HEK293 (cell line): ENCODE measurements around the gene COL15A1.

Experiments used
- CTCF ChIA-PET: fragments of 350-600 bp; formaldehyde crosslinking; extraction: SDS; loops from one replicate; lab custom pipeline; 2021; ENCODE audit warnings: antibody characterized with exemption; lab: Yijun Ruan, JAX
- POLR2A ChIA-PET: fragments of 300-600 bp; formaldehyde crosslinking; extraction: SDS; loops from one replicate; lab custom pipeline; 2020; ENCODE audit warnings: antibody characterized with exemption, inconsistent platforms; lab: Yijun Ruan, JAX
- H3K27ac ChIP-seq: fragments of 200-500 bp; sonication (Bioruptor generic); 2 replicates; pipeline ENCODE4 v1.5.1; 2014; ENCODE audit warnings: low read depth, low read length, control low read depth, inconsistent platforms; ENCODE audit errors: extremely low read depth
- H3K36me3 ChIP-seq, 2 experiments: fragments of 200-500 bp in 1 of 2; sonication (Bioruptor generic) in 1 of 2; 1 replicate in 1 of 2; 2 replicates in 1 of 2; pipeline ENCODE4 v1.5.1; 2014 to 2017; ENCODE audit warnings: inconsistent platforms in 2 of 2, low read length in 2 of 2; ENCODE audit not compliant: control insufficient read depth in 2 of 2, insufficient read depth in 1 of 2
- H3K4me1 ChIP-seq: fragments of 200-500 bp; sonication (Bioruptor generic); 2 replicates; pipeline ENCODE4 v1.5.1; 2014; ENCODE audit warnings: mild to moderate bottlenecking, low read length, inconsistent platforms; ENCODE audit not compliant: control insufficient read depth, insufficient read depth
- H3K4me3 ChIP-seq: 2 replicates; pipeline ENCODE4 v1.5.1; 2011; ENCODE audit warnings: low read depth, mild to moderate bottlenecking, control low read depth, low read length, moderate library complexity
- H3K9me3 ChIP-seq: fragments of 200-500 bp; sonication (Bioruptor generic); 2 replicates; pipeline ENCODE4 v1.5.1; 2014; ENCODE audit warnings: low read depth, low read length, inconsistent platforms; ENCODE audit not compliant: control insufficient read depth, insufficient read depth
- GFI1B ChIP-seq: fragments of 450-650 bp; formaldehyde crosslinking; IDR thresholded peaks from 2 replicates; pipeline ENCODE4 v1.5.1; 2016; ENCODE audit warnings: missing biosample characterization, missing genetic modification characterization
- GLI4 ChIP-seq: fragments of 450-650 bp; formaldehyde crosslinking; IDR thresholded peaks from 2 replicates; pipeline ENCODE4 v1.5.1; 2016; ENCODE audit warnings: missing biosample characterization, missing genetic modification characterization
- MZF1 ChIP-seq: fragments of 450-650 bp; formaldehyde crosslinking; IDR thresholded peaks from 2 replicates; pipeline ENCODE4 v1.5.1; 2017; ENCODE audit warnings: missing biosample characterization, missing genetic modification characterization, borderline replicate concordance
- PRDM10 ChIP-seq: fragments of 450-650 bp; formaldehyde crosslinking; IDR thresholded peaks from 2 replicates; pipeline ENCODE4 v1.5.1; 2016; ENCODE audit warnings: missing biosample characterization, missing genetic modification characterization
- REPIN1 ChIP-seq: fragments of 450-650 bp; formaldehyde crosslinking; IDR thresholded peaks from 2 replicates; pipeline ENCODE4 v1.5.1; 2017; ENCODE audit warnings: missing biosample characterization, missing genetic modification characterization, low read depth
- ZBTB7A ChIP-seq: fragments of 450-650 bp; formaldehyde crosslinking; IDR thresholded peaks from 2 replicates; pipeline ENCODE4 v1.5.1; 2016; ENCODE audit warnings: low read depth, missing biosample characterization, missing genetic modification characterization
- ZNF138 ChIP-seq: fragments of 450-650 bp; formaldehyde crosslinking; IDR thresholded peaks from 2 replicates; pipeline ENCODE4 v1.5.1; 2016; ENCODE audit warnings: missing biosample characterization, missing genetic modification characterization, borderline replicate concordance
- ZNF19 ChIP-seq: fragments of 450-650 bp; formaldehyde crosslinking; IDR thresholded peaks from 2 replicates; pipeline ENCODE4; 2016; ENCODE audit warnings: missing biosample characterization, missing genetic modification characterization, low read depth
- ZNF2 ChIP-seq: fragments of 450-650 bp; formaldehyde crosslinking; IDR thresholded peaks from 2 replicates; pipeline ENCODE4 v1.5.1; 2016; ENCODE audit warnings: missing biosample characterization, missing genetic modification characterization
- ZNF23 ChIP-seq: fragments of 450-650 bp; formaldehyde crosslinking; IDR thresholded peaks from 2 replicates; pipeline ENCODE4 v1.5.1; 2016; ENCODE audit warnings: missing biosample characterization, missing genetic modification characterization, borderline replicate concordance
- ZNF280C ChIP-seq: fragments of 450-650 bp; formaldehyde crosslinking; IDR thresholded peaks from 2 replicates; pipeline ENCODE4 v1.5.1; 2016; ENCODE audit warnings: missing biosample characterization, missing genetic modification characterization
- ZNF324 ChIP-seq: fragments of 450-650 bp; formaldehyde crosslinking; IDR thresholded peaks from 2 replicates; pipeline ENCODE4 v1.5.1; 2016; ENCODE audit warnings: missing biosample characterization, missing genetic modification characterization
- ZNF354C ChIP-seq: fragments of 450-650 bp; formaldehyde crosslinking; IDR thresholded peaks from 2 replicates; pipeline ENCODE4 v1.5.1; 2016; ENCODE audit warnings: missing biosample characterization, missing genetic modification characterization, low read depth, borderline replicate concordance
- ZNF404 ChIP-seq: fragments of 450-650 bp; formaldehyde crosslinking; IDR thresholded peaks from 2 replicates; pipeline ENCODE4 v1.5.1; 2017; ENCODE audit warnings: missing biosample characterization, missing genetic modification characterization
- ZNF521 ChIP-seq: fragments of 450-650 bp; formaldehyde crosslinking; IDR thresholded peaks from 2 replicates; pipeline ENCODE4 v1.5.1; 2017; ENCODE audit warnings: missing biosample characterization, mild to moderate bottlenecking, missing genetic modification characterization
- ZNF529 ChIP-seq: fragments of 450-650 bp; formaldehyde crosslinking; IDR thresholded peaks from 2 replicates; pipeline ENCODE4 v1.5.1; 2017; ENCODE audit warnings: missing genetic modification characterization, missing biosample characterization; ENCODE audit not compliant: insufficient replicate concordance
- ZNF571 ChIP-seq: fragments of 450-650 bp; formaldehyde crosslinking; IDR thresholded peaks from 2 replicates; pipeline ENCODE4 v1.5.0; 2017; ENCODE audit warnings: missing biosample characterization, missing genetic modification characterization
- ZNF585B ChIP-seq: fragments of 450-650 bp; formaldehyde crosslinking; IDR thresholded peaks from 2 replicates; pipeline ENCODE4 v1.5.1; 2016; ENCODE audit warnings: missing biosample characterization, missing genetic modification characterization
- ZNF776 ChIP-seq: fragments of 450-650 bp; formaldehyde crosslinking; IDR thresholded peaks from 2 replicates; pipeline ENCODE4 v1.5.0; 2017; ENCODE audit warnings: missing biosample characterization, missing genetic modification characterization, borderline replicate concordance
- ZNF830 ChIP-seq: fragments of 450-650 bp; IDR thresholded peaks from 2 replicates; pipeline ENCODE4 v1.5.0; 2018; ENCODE audit warnings: missing biosample characterization, missing genetic modification characterization, low read depth, mild to moderate bottlenecking, moderate library complexity
- ZSCAN4 ChIP-seq: fragments of 450-650 bp; formaldehyde crosslinking; IDR thresholded peaks from 2 replicates; pipeline ENCODE4 v1.5.1; 2017; ENCODE audit warnings: missing biosample characterization, missing genetic modification characterization

COL15A1 gene

GRCh38 chr9:98990181-98990870 is 46.6 kb downstream of the COL15A1 start (continued):
- TF ChIP-seq ZNF2 (tag by site-specific recombination) (no peak), ZNF19 (no peak)

- ChIA-PET POLR2A (no interaction called here), CTCF (interaction anchor here (1.0 to 4.7 kb wide), 3 partner anchors 11 to 144 kb away, joined by 3 to 27 read pairs (median 6); no protein-coding TSS in a partner anchor)
- TF ChIP-seq ZBTB7A (tag by site-specific recombination) = no peak
- TF ChIP-seq ZNF280C (tag by site-specific recombination) = no peak
- no peak for TF ChIP-seq ZNF585B (tag by site-specific recombination)
- TF ChIP-seq REPIN1 = no peak
- no peak for TF ChIP-seq ZNF571 (tag by site-specific recombination)
- no peak for TF ChIP-seq ZSCAN4 (tag by site-specific recombination)
- no peak for TF ChIP-seq ZNF324
- TF ChIP-seq ZNF354C (tag by site-specific recombination) = no peak
- no peak for TF ChIP-seq ZNF138 (tag by site-specific recombination)
- TF ChIP-seq ZNF521 = no peak
- TF ChIP-seq ZNF529 = no peak
- no peak for TF ChIP-seq ZNF404 (tag by site-specific recombination)
- no peak for TF ChIP-seq PRDM10 (tag by site-specific recombination)
- no peak for TF ChIP-seq ZNF23
- no peak for TF ChIP-seq ZNF830 (tag by site-specific recombination)
- TF ChIP-seq MZF1 (tag by site-specific recombination) = no peak
- no peak for TF ChIP-seq ZNF776 (tag by site-specific recombination)
- no peak for TF ChIP-seq ZNF19
- TF ChIP-seq GLI4 = no peak
- TF ChIP-seq GFI1B (tag by site-specific recombination) = no peak
- H3K27ac ChIP-seq = no peak overlapping the region
- H3K4me3 ChIP-seq = no peak overlapping the region
- H3K36me3 ChIP-seq = no peaks in the 10 kb centered on the region
- H3K4me1 ChIP-seq = no peaks in the 10 kb centered on the region
- H3K9me3 ChIP-seq = no peaks in the 10 kb centered on the region
Observed at GRCh38 chr9:98992107-98992884, 48.6 kb downstream of the COL15A1 start.
